ENCODE results near the gene RBMY1J.
"Not testable (repeated sequence)": the region's sequence is repeated elsewhere in the genome, so short reads cannot be mapped to it uniquely, and the experiment has no call there.

The RBMY1J gene

DNA sequence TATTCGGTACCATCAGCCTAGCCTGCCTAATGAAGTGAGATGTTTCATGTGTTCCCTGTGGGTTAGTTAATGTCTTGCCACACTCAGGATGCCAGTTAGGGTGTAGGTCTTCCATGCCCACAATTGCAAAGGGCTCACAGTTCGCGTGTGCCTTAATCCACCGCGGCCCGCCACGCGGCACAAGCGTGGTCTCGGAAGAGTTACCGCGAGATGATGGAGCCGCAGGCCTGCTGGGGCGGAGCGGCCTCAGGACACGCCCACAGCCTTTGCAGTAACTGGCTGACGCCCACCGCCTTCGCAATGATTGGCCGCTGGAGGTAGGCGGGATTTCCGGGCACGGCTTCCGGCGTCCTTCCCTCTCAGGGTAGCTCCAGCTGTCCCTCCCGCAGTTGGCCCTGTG, at the start of gene RBMY1J:
RBMY1J (plus strand) TSS at position 301 of the 400 bp plus-strand sequence. CDS start 2,038 bp downstream, outside the sequence.
- not testable (repeated sequence) for DNase-seq

DNA sequence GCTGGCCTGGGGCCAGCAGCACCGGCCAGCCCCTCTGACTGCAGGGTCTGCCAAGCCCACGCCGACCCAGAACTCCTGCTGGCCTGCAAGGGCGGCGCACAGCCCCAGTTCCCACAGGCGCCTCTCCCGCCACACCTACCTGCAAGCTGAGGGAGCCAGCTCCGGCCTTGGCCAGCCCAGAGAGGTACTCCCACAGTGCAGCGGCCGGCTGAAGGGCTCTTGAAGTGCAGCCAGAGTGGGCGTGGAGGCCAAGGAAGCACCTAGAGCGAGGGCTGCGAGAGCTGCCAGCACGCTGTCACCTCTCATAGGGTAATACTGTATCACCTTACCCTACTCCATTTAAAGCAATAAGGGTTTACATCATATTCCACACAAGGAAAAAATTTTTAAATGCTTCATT, 35.8 kb upstream of the RBMY1J start:
- no peak for DNase-seq

DNA sequence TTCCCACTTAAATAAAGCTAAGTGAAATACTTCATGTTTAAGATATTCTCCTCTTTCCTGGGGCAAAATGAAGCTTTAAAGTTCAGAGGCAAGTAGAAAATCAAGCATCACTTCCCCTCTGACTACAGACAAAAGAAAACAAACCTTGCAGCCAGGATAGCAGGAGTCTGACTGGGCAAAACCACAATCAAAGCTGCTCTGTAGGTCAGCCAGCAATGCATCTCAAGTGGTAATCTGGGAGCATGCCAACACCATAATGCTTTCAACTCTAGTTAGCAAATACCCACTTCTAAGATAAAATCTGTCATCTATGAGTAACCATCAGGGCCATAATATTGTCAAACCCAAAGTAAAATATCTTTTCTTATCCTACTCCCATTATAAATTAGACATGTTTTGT, 32.6 kb upstream of the RBMY1J start:
- DNase-seq = peak; percentile 0

DNA sequence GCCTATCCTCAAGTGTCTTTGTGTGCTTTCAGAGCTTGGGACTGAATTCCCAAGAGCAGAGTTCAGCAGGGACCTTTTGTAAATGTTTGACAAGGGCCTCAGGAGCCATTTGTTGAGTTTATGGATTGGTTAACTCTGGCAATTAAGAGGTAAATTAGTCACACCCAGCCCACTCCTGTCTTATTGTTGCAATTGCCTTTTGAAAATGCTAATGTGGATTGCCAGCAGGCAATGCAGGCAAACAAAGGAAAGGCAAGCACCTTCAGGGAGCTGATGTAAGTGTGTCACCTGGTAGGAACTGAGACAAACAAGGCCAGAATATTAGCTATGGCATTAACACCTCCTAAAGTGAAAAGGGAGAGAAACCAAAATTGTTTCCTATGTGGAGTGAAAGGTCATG, 29.7 kb upstream of the RBMY1J start:
- no peak for DNase-seq

DNA sequence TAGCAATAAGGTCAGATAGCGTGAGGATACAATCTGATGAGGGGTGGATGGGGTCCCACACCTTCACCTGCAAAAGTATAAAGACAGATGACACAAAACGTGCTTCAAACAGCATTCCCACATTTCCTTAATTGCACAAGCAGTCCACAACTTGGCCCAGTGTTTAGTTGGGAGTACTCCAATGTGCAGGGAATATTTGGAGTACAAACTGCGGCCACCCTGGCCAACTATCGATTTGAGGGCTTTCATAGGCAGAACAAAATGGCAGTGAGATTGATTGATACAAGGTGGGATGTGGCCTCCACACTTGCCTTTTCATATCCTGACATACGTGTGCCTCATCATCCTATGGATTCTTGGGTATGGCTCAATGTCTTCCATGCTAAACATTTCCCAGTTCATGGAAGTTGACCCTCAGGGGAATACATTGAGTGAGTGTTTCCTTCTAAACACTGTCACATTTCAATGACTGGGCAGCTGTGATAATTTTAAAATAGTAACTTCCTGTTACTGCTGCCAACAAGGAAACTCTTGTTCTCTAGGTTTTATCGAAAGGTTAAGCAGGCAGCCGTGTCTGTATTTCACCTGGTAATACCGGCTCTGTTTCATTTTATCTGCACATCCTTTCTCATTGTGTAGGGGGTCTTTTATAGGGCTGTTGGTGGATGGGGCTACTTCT, 41.6 kb downstream of the RBMY1J start:
- DNase-seq = not testable (repeated sequence)

DNA sequence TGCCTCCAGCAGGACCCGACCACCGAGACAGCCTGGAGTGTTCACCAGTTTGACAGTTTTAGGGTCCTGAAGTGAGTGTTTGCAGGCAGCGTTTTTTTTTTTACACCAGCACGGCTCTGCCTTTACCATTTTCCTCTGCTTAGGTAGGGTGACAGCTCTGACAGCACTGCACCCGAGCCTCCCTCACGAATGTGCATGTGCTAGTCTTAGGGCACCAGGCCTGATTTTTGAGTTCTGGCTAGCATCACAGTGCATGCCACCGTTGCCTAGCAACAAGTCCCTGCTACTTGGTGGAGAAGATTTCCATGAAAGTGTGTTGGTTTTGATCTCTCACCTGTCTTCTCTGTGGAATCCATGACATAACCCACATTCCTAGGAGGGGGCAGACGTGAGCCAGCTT, 52.3 kb downstream of the RBMY1J start:
- not testable (repeated sequence) for DNase-seq

DNA sequence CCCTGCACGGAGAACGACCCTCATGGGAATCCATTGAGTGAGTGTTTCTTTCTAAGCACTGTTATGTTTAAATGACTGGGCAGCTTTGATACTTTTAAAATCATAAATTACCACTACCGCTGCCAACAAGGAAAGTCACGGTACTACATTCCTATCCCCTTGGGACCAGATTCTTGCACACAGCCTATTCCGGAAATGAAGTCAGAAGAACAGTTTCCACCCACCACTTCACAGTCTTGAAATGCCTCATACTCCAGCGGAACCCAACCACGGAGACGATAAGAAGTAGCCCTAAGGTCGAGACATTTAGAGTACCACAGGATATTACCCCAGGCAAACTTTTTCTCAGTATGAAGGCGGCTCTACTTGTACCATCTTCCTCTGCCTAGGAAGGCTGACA, 58.8 kb downstream of the RBMY1J start:
- not testable (repeated sequence) for DNase-seq

Measured in DMS79 treated with DMSO at 0.1 percent for 48 hours (cell line).